H1 (cell line): ENCODE results near the gene TMEM82. TPM values are rescaled to one million over a fixed set of nuclear protein-coding genes. Genes with fewer than 3 reads are reported as not detected.
A peak's percentile ranks its signal among the peaks of the same experiment; 100 is the strongest.

Source experiments
- CTCF ChIA-PET: fragments of 300-600 bp; sonication (Branson Sonifier 250); formaldehyde crosslinking; loops from one replicate; lab custom pipeline; 2021; ENCODE audit not compliant: partially characterized antibody; lab: Charles Lee
- POLR2A ChIA-PET: fragments of 300-600 bp; sonication (Branson Sonifier 250); formaldehyde crosslinking; loops from one replicate; lab custom pipeline; 2021; ENCODE audit warnings: inconsistent platforms; ENCODE audit not compliant: partially characterized antibody; lab: Charles Lee
- DNase-seq, 2 experiments: peaks; one replicate each; pipeline versions ENCODE4 v3.0.0 to v3.0.0-alpha.2; 2010 to 2022; ENCODE audit warnings: low spot score in 2 of 2, low read depth in 1 of 2, mixed read lengths in 1 of 2
- FAIRE-seq: peaks from 2 replicates; lab custom pipeline; 2011; peaks lifted over from hg19 to GRCh38; lab: Jason Lieb, UNC
- H2AFZ ChIP-seq: 2 replicates; pipeline ENCODE4 v1.8.1; 2012; ENCODE audit warnings: low read length, inconsistent platforms
- H2AK5ac ChIP-seq: 2 replicates; pipeline ENCODE4 v1.6.1; 2013; ENCODE audit warnings: low read depth, low read length
- H2BK120ac ChIP-seq: replicated peaks from 2 replicates; pipeline ENCODE3; 2013; ENCODE audit warnings: low read depth, low read length, inconsistent platforms
- H2BK12ac ChIP-seq: 2 replicates; pipeline ENCODE4 v1.6.1; 2013; ENCODE audit warnings: low read depth, low read length
- H2BK15ac ChIP-seq: 2 replicates; pipeline ENCODE4 v1.6.1; 2013; ENCODE audit warnings: low read length
- H2BK20ac ChIP-seq: 2 replicates; pipeline ENCODE4 v1.6.1; 2013; ENCODE audit warnings: low read length
- H2BK5ac ChIP-seq: 2 replicates; pipeline ENCODE4 v1.6.1; 2013; ENCODE audit warnings: low read depth, low read length
- H3K14ac ChIP-seq: 2 replicates; pipeline ENCODE4 v1.6.1; 2013; ENCODE audit warnings: inconsistent platforms; ENCODE audit not compliant: insufficient read length
- H3K18ac ChIP-seq: 2 replicates; pipeline ENCODE4 v1.6.1; 2013; ENCODE audit warnings: low read length; ENCODE audit errors: extremely low read depth
- H3K23ac ChIP-seq: 2 replicates; pipeline ENCODE4 v1.6.1; 2013; ENCODE audit warnings: inconsistent platforms; ENCODE audit not compliant: insufficient read length
- H3K23me2 ChIP-seq: 2 replicates; pipeline ENCODE4 v1.6.1; 2013; ENCODE audit warnings: low read depth, low read length
- H3K27ac ChIP-seq: 2 replicates; pipeline ENCODE4 v1.6.1; 2011; ENCODE audit warnings: low read depth, low read length, inconsistent platforms
- H3K27me3 ChIP-seq, 4 experiments: replicated peaks in 1 of 4; 1 replicate in 1 of 4; 2 replicates in 3 of 4; pipeline versions ENCODE4 v1.6.1 to v1.8.1; 2011 to 2013; ENCODE audit warnings: low read length in 3 of 4, mild to moderate bottlenecking in 3 of 4, inconsistent platforms in 2 of 4, mixed read lengths in 2 of 4, moderate library complexity in 1 of 4; ENCODE audit not compliant: control insufficient read depth in 3 of 4, insufficient read depth in 3 of 4; ENCODE audit errors: extremely low read depth in 1 of 4
- H3K36me3 ChIP-seq, 4 experiments: 2 replicates each; pipeline versions ENCODE4 v1.6.1 to v1.8.1; 2011 to 2013; ENCODE audit warnings: mild to moderate bottlenecking in 4 of 4, low read length in 3 of 4, moderate library complexity in 2 of 4, control low read depth in 1 of 4, inconsistent platforms in 1 of 4; ENCODE audit not compliant: insufficient read depth in 4 of 4, control insufficient read depth in 2 of 4
- H3K4ac ChIP-seq: replicated peaks from 2 replicates; pipeline ENCODE3; 2013; ENCODE audit warnings: low read length, low read depth, mixed read lengths, inconsistent platforms; ENCODE audit not compliant: insufficient read length
- H3K4me1 ChIP-seq, 4 experiments: replicated peaks in 1 of 4; 1 replicate in 1 of 4; 2 replicates in 3 of 4; pipeline versions ENCODE4 v1.6.1 to v1.8.1; 2011 to 2013; ENCODE audit warnings: low read length in 3 of 4, inconsistent platforms in 2 of 4, mixed read lengths in 1 of 4; ENCODE audit not compliant: insufficient read depth in 4 of 4, control insufficient read depth in 3 of 4
- H3K4me2 ChIP-seq, 2 experiments: 2 replicates each; pipeline versions ENCODE4 v1.6.1 to v1.8.1; 2011 to 2013; ENCODE audit warnings: low read depth in 2 of 2, low read length in 2 of 2, control low read depth in 1 of 2, inconsistent platforms in 1 of 2, mild to moderate bottlenecking in 1 of 2; ENCODE audit not compliant: insufficient read depth in 1 of 2
- H3K4me3 ChIP-seq, 4 experiments: fragments of 200-600, 300-600 bp in 1 of 4; sonication (generic), shearing (Covaris generic), sonication (Bioruptor Twin) in 1 of 4; 2 replicates each; pipeline versions ENCODE4 v1.5.1 to v1.8.1; 2011 to 2016; ENCODE audit warnings: low read length in 4 of 4, low read depth in 3 of 4, control low read depth in 2 of 4, inconsistent platforms in 2 of 4, mild to moderate bottlenecking in 2 of 4, mixed read lengths in 1 of 4, moderate library complexity in 1 of 4; ENCODE audit not compliant: insufficient read depth in 2 of 4; ENCODE audit errors: extremely low read depth in 1 of 4
- H3K56ac ChIP-seq: replicated peaks from 2 replicates; pipeline ENCODE3; 2013; ENCODE audit warnings: low read depth, mild to moderate bottlenecking, mixed read lengths, low read length, inconsistent platforms; ENCODE audit not compliant: insufficient read length
- H3K79me1 ChIP-seq: 2 replicates; pipeline ENCODE4 v1.6.1; 2013; ENCODE audit warnings: low read depth, low read length, control low read depth
- H3K79me2 ChIP-seq, 2 experiments: 2 replicates each; pipeline versions ENCODE4 v1.6.1 to v1.8.1; 2012 to 2013; ENCODE audit warnings: low read length in 2 of 2, mild to moderate bottlenecking in 2 of 2, inconsistent platforms in 1 of 2; ENCODE audit not compliant: insufficient read depth in 2 of 2, control insufficient read depth in 1 of 2
- H3K9ac ChIP-seq, 4 experiments: replicated peaks in 1 of 4; 1 replicate in 1 of 4; 2 replicates in 3 of 4; pipeline versions ENCODE4 v1.6.1 to v1.8.1; 2011 to 2013; ENCODE audit warnings: low read depth in 3 of 4, low read length in 3 of 4, control low read depth in 2 of 4, mild to moderate bottlenecking in 2 of 4, moderate library complexity in 2 of 4, inconsistent platforms in 1 of 4; ENCODE audit errors: extremely low read depth in 1 of 4
- H3K9me3 ChIP-seq, 2 experiments: 2 replicates each; pipeline versions ENCODE4 v1.6.1 to v1.8.1; 2012 to 2013; ENCODE audit warnings: mild to moderate bottlenecking in 2 of 2, moderate library complexity in 2 of 2, control low read depth in 1 of 2, inconsistent platforms in 1 of 2, low read depth in 1 of 2, low read length in 1 of 2, mixed read lengths in 1 of 2; ENCODE audit not compliant: insufficient read depth in 2 of 2
- H4K20me1 ChIP-seq, 2 experiments: replicated peaks in 1 of 2; 2 replicates each; pipeline versions ENCODE3 to v1.8.1; 2011 to 2013; ENCODE audit warnings: inconsistent platforms in 2 of 2, low read length in 2 of 2, mild to moderate bottlenecking in 1 of 2; ENCODE audit not compliant: insufficient read depth in 2 of 2, control insufficient read depth in 1 of 2
- H4K5ac ChIP-seq: 2 replicates; pipeline ENCODE4 v1.6.1; 2013; ENCODE audit warnings: low read length, low read depth, mixed read lengths, inconsistent platforms; ENCODE audit not compliant: insufficient read length
- H4K8ac ChIP-seq: 2 replicates; pipeline ENCODE4 v1.8.0; 2013; ENCODE audit warnings: mild to moderate bottlenecking, moderate library complexity, low read length, inconsistent platforms; ENCODE audit not compliant: insufficient read depth; ENCODE audit errors: extremely low read depth
- H4K91ac ChIP-seq: replicated peaks from 2 replicates; pipeline ENCODE3; 2013; ENCODE audit warnings: low read length, mixed read lengths, inconsistent platforms; ENCODE audit not compliant: insufficient read length
- GTF2F1 ChIP-seq: IDR thresholded peaks from 2 replicates; pipeline ENCODE4 v1.6.1; 2012; ENCODE audit warnings: low read depth, low read length, improper control_type of control experiment, borderline replicate concordance
- POLR2AphosphoS5 ChIP-seq: IDR thresholded peaks from 2 replicates; pipeline ENCODE4 v1.6.1; 2011; ENCODE audit warnings: low read depth, low read length
- WGBS, 2 experiments: shearing (Covaris generic) in 1 of 2; methylation state at CpG; one replicate each; pipeline versions ENCODE4 v1.1.6 to v1.1.7; 2013 to 2015; ENCODE audit warnings: low lambda C conversion rate in 2 of 2, mixed read lengths in 2 of 2, inconsistent platforms in 1 of 2, low coverage in 1 of 2, missing lambda C conversion rate in 1 of 2; ENCODE audit not compliant: insufficient replicate concordance in 2 of 2, insufficient coverage in 1 of 2, insufficient read length in 1 of 2; ENCODE audit errors: extremely low coverage in 1 of 2, missing lambda C conversion rate in 1 of 2; 5-methylcytosine and 5-hydroxymethylcytosine counted together
- polyA plus RNA-seq, 7 experiments: library from polyadenylated mRNA; depleted of rRNA in 3 of 7; stranded (reverse) in 5 of 7; unstranded in 2 of 7; fragments of >200 nt in 5 of 7; fragments of 200-250 nt in 2 of 7; gene quantifications; 1 replicate in 5 of 7; 2 replicates in 1 of 7; 4 replicates in 1 of 7; pipeline versions ENCODE4 v1.2.1 to v1.2.3, GENCODE V29; 2011 to 2013; ENCODE audit warnings: missing spikeins in 2 of 7, mixed read lengths in 2 of 7
- total RNA-seq: library from RNA; stranded (reverse); fragmentation: NEBNext Ultra II Directional; extraction: Animal tissue kit (Norgen Biotek cat#: 25700); gene quantifications from 2 replicates; pipeline ENCODE4 v1.2.1, GENCODE V29; 2021

The TMEM82 gene
- total and polyA plus RNA-seq, 2 of the 8 experiments (the other 6 are each of a cell fraction or from before 2014, with no cell fraction given), result 0.32 to 2.1 TPM

- POLR2A ChIA-PET, result interaction anchor here (0.6 to 6.6 kb wide), 2 partner anchors 15 to 168 kb away, joined by 3 to 37 read pairs; no protein-coding TSS in a partner anchor
These were observed 43.4 kb downstream of the TMEM82 start for GRCh38 chr1:15785683-15786082.

More at GRCh38 chr1:15785683-15786082, 43.4 kb downstream of the TMEM82 start:
- Histone ChIP-seq H4K8ac (no peak overlapping the region), H3K27me3 (no peaks in the 10 kb centered on the region; a peak in 1 of 7 replicates), H4K5ac (no peak overlapping the region), H2BK15ac (no peak overlapping the region), H3K9me3 (no peaks in the 10 kb centered on the region), H3K56ac (no peak overlapping the region), H3K4me3 (no peak overlapping the region), H3K79me1 (no peaks in the 10 kb centered on the region), H3K27ac (no peak overlapping the region), H3K23ac (no peak overlapping the region), H2BK20ac (no peak overlapping the region), H3K4me1 (no peaks in the 10 kb centered on the region), H3K23me2 (no peaks in the 10 kb centered on the region), H3K9ac (no peak overlapping the region), H2BK5ac (no peak overlapping the region; the same call in 1 of the 2 replicates), H4K91ac (no peak overlapping the region), H3K18ac (no peak overlapping the region), H3K4ac (no peak overlapping the region), H3K79me2 (no peaks in the 10 kb centered on the region), H2AFZ (no peak overlapping the region), H2BK120ac (no peak overlapping the region), H2AK5ac (no peak overlapping the region), H4K20me1 (peaks cover 2 to 3% of the 10 kb centered on the region in 2 experiments), H3K4me2 (no peak overlapping the region), H3K36me3 (peaks cover 9 to 19% (median 12%) of the 10 kb centered on the region in 4 experiments; a peak in 7 of 8 replicates), H2BK12ac (no peak overlapping the region), H3K14ac (no peak overlapping the region)
- CTCF ChIA-PET, result no interaction called here
- no peak for DNase-seq
- no peak for FAIRE-seq
- WGBS, 2 experiments, result 94% methylated on average over 8 of the region's 8 CpGs; no CpG with 5 or more reads in 1 of the 2 experiments
- TF ChIP-seq POLR2AphosphoS5, result peak; percentile 54; the same call in 1 of the 2 replicates
- TF ChIP-seq GTF2F1, result no peak
